Activated CD8-positive, alpha-beta memory T cell treated with anti-CD3 and anti-CD28 coated beads, Interleukin-2, amount 50 U/mL, for 48 hours (primary cell): Measurements from ENCODE around the gene CADPS.

Experiments used
- DNase-seq: peaks from one replicate; pipeline ENCODE4 v3.0.0-alpha.2; 2020

Gene CADPS

GRCh38 chr3:62874711-62875557 lies at the start of gene CADPS:
Gene CADPS, minus strand, starts transcription at chr3:62875416. Its CDS starts 387 bp downstream, at chr3:62875029.
- no peak for DNase-seq

- no peak for DNase-seq
These were observed 47.9 kb upstream of the CADPS start for GRCh38 chr3:62923066-62923465.

- no peak for DNase-seq
These were observed 47.1 kb upstream of the CADPS start for GRCh38 chr3:62922326-62922725.

GRCh38 chr3:62920466-62920784 lies 45.2 kb upstream of the CADPS start:
- DNase-seq, result no peak

GRCh38 chr3:62919784-62920465 lies 44.7 kb upstream of the CADPS start:
- no peak for DNase-seq

- DNase-seq, result no peak
These were observed 43.6 kb upstream of the CADPS start for GRCh38 chr3:62918777-62919176.

GRCh38 chr3:62918131-62918530 lies 42.9 kb upstream of the CADPS start:
- DNase-seq, result no peak

GRCh38 chr3:62911526-62911925 lies 36.3 kb upstream of the CADPS start:
- no peak for DNase-seq

GRCh38 chr3:62905331-62905730 lies 30.1 kb upstream of the CADPS start:
- no peak for DNase-seq

- no peak for DNase-seq
These were observed 23.6 kb upstream of the CADPS start for GRCh38 chr3:62898530-62899496.

- DNase-seq, result no peak
These were observed 20.7 kb upstream of the CADPS start for GRCh38 chr3:62895901-62896300.

GRCh38 chr3:62892951-62893350 lies 17.7 kb upstream of the CADPS start:
- no peak for DNase-seq

GRCh38 chr3:62892045-62892444 lies 16.8 kb upstream of the CADPS start:
- no peak for DNase-seq

GRCh38 chr3:62888778-62889177 lies 13.6 kb upstream of the CADPS start:
- DNase-seq, result no peak

- DNase-seq, result no peak
These were observed 13.0 kb upstream of the CADPS start for GRCh38 chr3:62888180-62888579.

GRCh38 chr3:62885136-62885535 lies 9.9 kb upstream of the CADPS start:
- DNase-seq, result no peak

GRCh38 chr3:62884096-62884870 lies 9.1 kb upstream of the CADPS start:
- no peak for DNase-seq

- no peak for DNase-seq
These were observed 7.5 kb upstream of the CADPS start for GRCh38 chr3:62882676-62883200.

GRCh38 chr3:62876064-62876463 lies 848 bp upstream of the CADPS start:
- no peak for DNase-seq

- DNase-seq, result no peak
These were observed 364 bp upstream of the CADPS start for GRCh38 chr3:62875558-62876002.

- DNase-seq, result no peak
These were observed 1.2 kb downstream of the CADPS start for GRCh38 chr3:62873761-62874710.
